ENCODE results near the gene GSAP. TPM values are rescaled to one million over a fixed set of nuclear protein-coding genes. Genes with fewer than 3 reads are reported as not detected.
A peak's percentile ranks its signal among the peaks of the same experiment; 100 is the strongest.

Gene GSAP
- polyA plus RNA-seq, 3 donors, result 19.1 to 105 (median 35.6) TPM

DNA sequence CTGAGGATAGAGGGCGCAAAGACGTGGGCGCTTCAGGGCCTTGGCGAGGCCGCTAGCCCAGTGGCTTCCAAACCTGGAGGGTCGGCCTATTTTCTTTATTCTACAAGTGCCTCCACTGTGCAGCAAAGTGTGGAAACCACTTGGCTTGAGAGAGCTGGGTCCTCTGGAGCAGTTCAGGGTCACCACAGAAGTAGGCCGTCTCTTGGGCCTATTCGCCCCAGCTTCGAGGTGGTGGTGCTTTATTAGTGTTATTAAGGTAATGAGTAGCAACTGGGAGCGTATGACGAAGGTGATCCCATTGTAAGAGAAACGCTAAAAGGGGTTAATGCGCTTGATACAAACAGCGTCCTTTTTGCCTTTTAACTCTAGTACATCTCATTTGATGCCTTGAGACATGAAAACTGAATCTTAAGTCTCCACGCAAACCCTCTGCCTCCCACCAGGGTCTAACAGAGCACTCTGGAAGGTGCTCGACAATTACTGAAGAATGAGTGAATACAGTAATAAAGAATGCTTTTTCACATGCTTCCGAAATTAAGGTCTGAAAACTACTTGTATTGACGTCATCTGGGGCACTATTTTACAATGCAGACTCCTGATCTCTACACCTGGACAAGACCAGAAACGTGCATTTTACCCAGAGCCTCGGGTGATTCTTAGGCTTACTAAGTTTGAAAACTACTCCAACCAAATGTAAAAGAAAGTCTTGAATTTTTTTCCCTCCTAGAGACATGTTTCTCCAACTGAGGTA is 647 bp upstream of the GSAP start:
- Mint-ChIP-seq H3K4me1 (peaks cover 55% of the 10 kb centered on the region), H3K4me3 (peak overlapping the region; percentile 72 to 77), H3K36me3 (peaks cover 0 to under 1% of the 10 kb centered on the region in 2 donors), H3K27ac (peak overlapping the region; percentile 77 to 97 (median 88)), H3K9me3 (peaks cover 0 to 2% (median 0%) of the 10 kb centered on the region in 7 donors), H3K27me3 (ENCODE audit: low read depth in 3 of 3) (no peaks in the 10 kb centered on the region)
- Histone ChIP-seq H3K36me3 (replicated peaks in 1 of 2; ENCODE audit: control insufficient read depth in 1 of 2, insufficient read depth in 2 of 2, low read length in 2 of 2) (no peaks in the 10 kb centered on the region), H3K9me3 (replicated peaks in 1 of 2; ENCODE audit: control insufficient read depth in 1 of 2, insufficient read depth in 1 of 2, low read length in 2 of 2) (no peaks in the 10 kb centered on the region), H4K20me1 (ENCODE audit: insufficient read depth, low read length) (no peaks in the 10 kb centered on the region), H2AFZ (ENCODE audit: insufficient read depth, low read depth, low read length, poor library complexity, severe bottlenecking) (peak overlapping the region; percentile 88), H3K9ac (ENCODE audit: insufficient read depth, low read length, poor library complexity, severe bottlenecking) (peak overlapping the region; percentile 95), H3K4me2 (replicated peaks; ENCODE audit: extremely low read depth, low read length, poor library complexity, severe bottlenecking) (peak overlapping the region; percentile 77), H3K27ac (ENCODE audit: low read depth in 1 of 2, low read length in 2 of 2) (peak overlapping the region; percentile 57 to 99), H3K4me3 (replicated peaks in 1 of 3; ENCODE audit: low read depth in 2 of 3, low read length in 3 of 3) (peak overlapping the region; percentile 46 to 86 (median 75)), H3K27me3 (ENCODE audit: control insufficient read depth in 2 of 2, insufficient read depth in 2 of 2, low read length in 2 of 2) (no peaks in the 10 kb centered on the region), H3K4me1 (ENCODE audit: control insufficient read depth in 1 of 2, insufficient read depth in 2 of 2, low read length in 2 of 2) (peaks cover 52 to 64% of the 10 kb centered on the region in 2 donors), H3K79me2 (ENCODE audit: insufficient read depth, low read length) (peaks cover 53% of the 10 kb centered on the region)
- no peak for TF ChIP-seq CTCF (IDR thresholded peaks at IDR 0.05)
- intact Hi-C loops (cut with micrococcal nuclease), result loop anchor here (5.0 to 10.0 kb wide), 3 partner anchors 34 to 158 kb away; partner anchors contain the start of gene PTPN12 (in 1 of the 2)
- WGBS (ENCODE audit: insufficient coverage), result 32% methylated on average over 9 of the region's 20 CpGs
- DNase-seq, result no peak

DNA sequence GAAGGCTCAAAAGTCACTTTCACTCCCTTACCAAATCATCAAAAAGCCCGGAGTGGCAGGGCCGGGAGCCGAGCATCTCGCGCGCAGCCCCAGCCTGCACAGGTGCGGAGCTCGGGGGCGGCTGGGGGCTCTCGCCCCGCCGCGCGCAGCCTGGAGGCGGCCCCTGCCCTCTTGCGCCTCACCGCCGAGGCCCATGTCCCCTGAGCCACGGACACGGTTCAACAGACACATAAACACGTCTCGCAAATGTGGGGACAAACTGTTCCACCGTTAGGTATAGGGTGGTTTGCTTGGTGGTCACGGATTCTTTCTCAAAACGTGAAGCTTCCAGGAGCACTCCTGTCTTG is 700 bp downstream of the GSAP start:
- DNase-seq, result no peak
- H3K36me3 ChIP-seq (replicated peaks in 1 of 2; ENCODE audit: control insufficient read depth in 1 of 2, insufficient read depth in 2 of 2, low read length in 2 of 2), result no peaks in the 10 kb centered on the region
- Mint-ChIP-seq H3K27ac (peak overlapping the region; percentile 87 to 99 (median 93)), H3K4me3 (peak overlapping the region; percentile 77 to 89), H3K36me3 (peaks cover 1 to 5% of the 10 kb centered on the region in 2 donors), H3K27me3 (ENCODE audit: low read depth in 3 of 3) (no peaks in the 10 kb centered on the region), H3K4me1 (peaks cover 56% of the 10 kb centered on the region), H3K9me3 (peaks cover 0 to 2% (median 0%) of the 10 kb centered on the region in 7 donors)
- no peaks in the 10 kb centered on the region for H3K9me3 ChIP-seq (replicated peaks in 1 of 2; ENCODE audit: control insufficient read depth in 1 of 2, insufficient read depth in 1 of 2, low read length in 2 of 2)
- peak overlapping the region; percentile 60 to 86 (median 75) for H3K4me3 ChIP-seq (replicated peaks in 1 of 3; ENCODE audit: low read depth in 2 of 3, low read length in 3 of 3)
- H3K79me2 ChIP-seq (ENCODE audit: insufficient read depth, low read length), result peaks cover 64% of the 10 kb centered on the region
- peak overlapping the region; percentile 88 for H2AFZ ChIP-seq (ENCODE audit: insufficient read depth, low read depth, low read length, poor library complexity, severe bottlenecking)
- TF ChIP-seq CTCF (IDR thresholded peaks at IDR 0.05), result no peak
- intact Hi-C loops (cut with micrococcal nuclease), result loop anchor here (5.0 to 10.0 kb wide), 3 partner anchors 33 to 159 kb away; partner anchors contain the start of gene PTPN12 (in 1 of the 2)
- H3K9ac ChIP-seq (ENCODE audit: insufficient read depth, low read length, poor library complexity, severe bottlenecking), result peak overlapping the region; percentile 95
- 0% methylated on average over 22 of the region's 25 CpGs for WGBS (ENCODE audit: insufficient coverage)
- peak overlapping the region; percentile 75 to 99 for H3K27ac ChIP-seq (ENCODE audit: low read depth in 1 of 2, low read length in 2 of 2)
- peaks cover 53 to 67% of the 10 kb centered on the region in 2 donors for H3K4me1 ChIP-seq (ENCODE audit: control insufficient read depth in 1 of 2, insufficient read depth in 2 of 2, low read length in 2 of 2)
- no peaks in the 10 kb centered on the region for H4K20me1 ChIP-seq (ENCODE audit: insufficient read depth, low read length)
- H3K27me3 ChIP-seq (ENCODE audit: control insufficient read depth in 2 of 2, insufficient read depth in 2 of 2, low read length in 2 of 2), result no peaks in the 10 kb centered on the region
- peak overlapping the region; percentile 77 for H3K4me2 ChIP-seq (replicated peaks; ENCODE audit: extremely low read depth, low read length, poor library complexity, severe bottlenecking)

Data from CD14-positive monocyte (primary cell).